Karpas-422 (cell line): ENCODE data around the gene MAD1L1. TPM values are rescaled to one million over a fixed set of nuclear protein-coding genes. Genes with fewer than 3 reads are reported as not detected.

Source experiments
- DNase-seq: peaks from one replicate; pipeline ENCODE4 v3.0.0-alpha.2; 2015
- H2AFZ ChIP-seq: fragments of 200-600 bp; sonication (generic); 2 replicates; pipeline ENCODE4 v1.6.1; 2014; ENCODE audit warnings: antibody characterized with exemption, low read length, mixed read lengths
- H3K27ac ChIP-seq: fragments of 200-600 bp; sonication (generic); 2 replicates; pipeline ENCODE4 v1.5.1; 2014; ENCODE audit warnings: mild to moderate bottlenecking, low read length, moderate library complexity
- H3K27me3 ChIP-seq: fragments of 200-600 bp; sonication (generic); 2 replicates; pipeline ENCODE4 v1.6.1; 2014; ENCODE audit warnings: low read length, mixed read lengths
- H3K36me3 ChIP-seq: fragments of 200-600 bp; sonication (generic); 2 replicates; pipeline ENCODE4 v1.6.1; 2014; ENCODE audit warnings: low read length, mixed read lengths; ENCODE audit not compliant: insufficient read depth
- H3K4me1 ChIP-seq: fragments of 200-600 bp; sonication (generic); 2 replicates; pipeline ENCODE4 v1.6.1; 2014; ENCODE audit warnings: mild to moderate bottlenecking, low read length, mixed read lengths
- H3K4me2 ChIP-seq: fragments of 200-600 bp; sonication (generic); 2 replicates; pipeline ENCODE4 v1.6.1; 2014; ENCODE audit warnings: low read length, low read depth, mild to moderate bottlenecking; ENCODE audit not compliant: poor library complexity, severe bottlenecking
- H3K4me3 ChIP-seq: fragments of 200-600 bp; sonication (generic); 2 replicates; pipeline ENCODE4 v1.5.1; 2014; ENCODE audit warnings: mild to moderate bottlenecking, antibody characterized with exemption, low read length, mixed read lengths
- H3K79me2 ChIP-seq: fragments of 200-600 bp; sonication (generic); 2 replicates; pipeline ENCODE4 v1.6.1; 2014; ENCODE audit warnings: mild to moderate bottlenecking, low read length, mixed read lengths
- H3K9ac ChIP-seq: fragments of 200-600 bp; sonication (generic); 2 replicates; pipeline ENCODE4 v1.6.0; 2014; ENCODE audit warnings: low read length
- H3K9me2 ChIP-seq: fragments of 200-600 bp; sonication (generic), shearing (Covaris generic); replicated peaks from 2 replicates; pipeline ENCODE4 v1.6.0; 2014; ENCODE audit warnings: mild to moderate bottlenecking, low read length, moderate library complexity; ENCODE audit not compliant: insufficient read depth
- H3K9me3 ChIP-seq: fragments of 300-700, 200-600 bp; sonication (generic); 2 replicates; pipeline ENCODE4 v1.6.1; 2014; ENCODE audit warnings: low read length, mixed read lengths
- H4K20me1 ChIP-seq: fragments of 200-600 bp; sonication (generic); 2 replicates; pipeline ENCODE4 v1.6.1; 2014; ENCODE audit warnings: mild to moderate bottlenecking, antibody characterized with exemption, low read length, low read depth; ENCODE audit not compliant: insufficient read depth
- total RNA-seq: library from RNA; depleted of rRNA; stranded (reverse); fragments of >200 nt; shearing (Covaris generic); gene quantifications from 2 replicates; pipeline ENCODE4 v1.2.3, GENCODE V29; 2014; ENCODE audit warnings: low replicate concordance

The MAD1L1 gene
- total RNA-seq, 1 experiment from 2014 or later: 38.6 TPM

- no peak for DNase-seq
- Histone ChIP-seq H2AFZ (no peak overlapping the region), H3K9me3 (no peaks in the 10 kb centered on the region), H3K36me3 (no peaks in the 10 kb centered on the region), H3K4me1 (no peaks in the 10 kb centered on the region), H3K4me3 (no peak overlapping the region), H3K79me2 (no peaks in the 10 kb centered on the region), H4K20me1 (no peaks in the 10 kb centered on the region), H3K27ac (no peak overlapping the region), H3K9me2 (no peaks in the 10 kb centered on the region), H3K9ac (no peak overlapping the region), H3K4me2 (no peak overlapping the region), H3K27me3 (no peaks in the 10 kb centered on the region)
These were observed 153.2 kb downstream of the MAD1L1 start for GRCh38 chr7:2079332-2080059.

DNA sequence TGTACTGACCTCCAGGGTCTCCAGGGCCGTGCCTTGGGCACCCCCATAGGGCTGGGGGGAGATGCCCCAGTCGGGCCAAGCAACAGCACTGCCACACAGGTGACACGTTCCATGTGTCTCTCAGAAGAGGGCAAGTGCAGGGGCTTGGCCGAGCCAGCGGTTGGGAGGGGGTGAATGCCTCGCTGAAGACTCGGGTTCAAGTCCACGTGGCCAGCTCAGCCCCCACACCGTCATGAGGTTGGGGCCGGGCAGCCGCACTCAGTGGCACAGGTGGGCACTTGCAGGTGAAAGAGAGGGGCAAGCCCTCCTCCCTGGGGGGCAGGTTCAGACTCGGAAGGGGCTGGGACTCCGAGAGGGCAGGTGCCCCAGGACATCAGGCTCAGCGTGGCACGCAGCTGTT lies 153.8 kb downstream of the MAD1L1 start:
- no peak for DNase-seq
- no peaks in the 10 kb centered on the region for H3K27me3 ChIP-seq
- H3K36me3 ChIP-seq: no peaks in the 10 kb centered on the region
- no peaks in the 10 kb centered on the region for H3K9me2 ChIP-seq
- no peak overlapping the region for H3K4me3 ChIP-seq
- no peak overlapping the region for H3K4me2 ChIP-seq
- no peaks in the 10 kb centered on the region for H4K20me1 ChIP-seq
- no peak overlapping the region for H3K27ac ChIP-seq
- no peak overlapping the region for H2AFZ ChIP-seq
- no peaks in the 10 kb centered on the region for H3K9me3 ChIP-seq
- no peak overlapping the region for H3K9ac ChIP-seq
- no peaks in the 10 kb centered on the region for H3K4me1 ChIP-seq
- H3K79me2 ChIP-seq: no peaks in the 10 kb centered on the region

DNA sequence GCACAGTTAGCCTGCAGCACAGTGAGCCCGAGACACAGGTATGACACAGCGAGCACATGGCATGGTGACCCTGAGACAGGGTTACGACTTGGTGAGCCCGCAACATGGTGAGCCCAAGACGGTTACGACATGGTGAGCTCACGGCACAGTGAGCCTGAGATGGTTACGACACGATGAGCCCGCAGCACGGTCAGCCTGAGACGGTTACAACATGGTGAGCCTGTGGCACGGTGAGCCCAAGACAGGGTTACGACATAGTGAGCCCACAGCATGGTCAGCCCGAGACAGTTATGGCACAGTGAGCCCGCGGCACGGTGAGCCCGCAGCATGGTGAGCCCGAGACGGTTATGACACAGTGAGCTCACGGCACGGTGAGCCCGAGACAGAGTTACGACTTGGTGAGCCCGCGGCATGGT lies 156.1 kb downstream of the MAD1L1 start:
- Histone ChIP-seq H3K79me2 (no peaks in the 10 kb centered on the region), H3K4me3 (no peak overlapping the region), H4K20me1 (no peaks in the 10 kb centered on the region), H3K9ac (no peak overlapping the region), H3K4me2 (no peak overlapping the region), H3K4me1 (no peaks in the 10 kb centered on the region), H3K27me3 (no peaks in the 10 kb centered on the region), H2AFZ (no peak overlapping the region), H3K36me3 (no peaks in the 10 kb centered on the region), H3K9me2 (no peaks in the 10 kb centered on the region), H3K9me3 (no peaks in the 10 kb centered on the region), H3K27ac (no peak overlapping the region)
- DNase-seq: no peak

DNA sequence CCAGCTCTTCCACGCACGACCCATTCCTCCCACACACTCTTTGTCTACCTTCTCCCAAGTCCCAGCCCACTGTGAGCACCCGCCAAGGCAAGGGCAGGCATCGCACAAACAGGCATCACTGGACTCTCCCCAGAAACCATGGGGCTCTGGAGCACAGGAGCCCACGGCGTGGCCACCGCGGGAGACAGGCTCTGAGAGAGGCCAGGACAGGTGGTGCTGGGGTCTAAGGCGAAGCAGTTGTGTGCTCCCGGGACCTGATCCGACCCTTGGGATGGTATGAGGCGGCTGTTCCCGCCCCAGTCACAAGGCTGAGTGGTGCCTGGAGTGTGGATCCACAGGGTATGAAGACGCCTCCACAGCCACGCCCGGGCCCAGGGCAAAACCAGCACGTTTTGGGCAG lies 156.9 kb downstream of the MAD1L1 start:
- H3K4me1 ChIP-seq: no peaks in the 10 kb centered on the region

DNA sequence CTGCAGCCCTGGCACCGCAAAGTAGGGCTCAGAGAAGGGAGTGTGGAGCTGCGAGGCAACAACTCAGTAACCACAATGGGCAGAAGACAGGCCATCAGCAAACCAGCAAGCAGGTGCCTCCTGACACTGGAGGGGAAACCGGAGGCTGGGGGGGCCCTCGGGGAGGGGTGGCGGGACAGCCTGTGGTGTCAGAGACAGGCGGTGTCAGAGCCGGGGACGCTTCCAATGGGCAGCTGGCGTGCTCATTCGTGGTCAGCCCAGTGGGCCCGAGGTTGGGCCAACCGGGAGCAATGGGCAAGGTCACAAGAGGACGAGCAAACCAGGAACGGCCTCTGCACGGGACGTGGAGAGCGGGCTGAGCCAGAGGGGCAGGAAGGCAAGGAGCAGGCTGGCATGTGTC lies 158.1 kb downstream of the MAD1L1 start:
- H2AFZ ChIP-seq: no peak overlapping the region
- H3K4me2 ChIP-seq: no peak overlapping the region
- no peak overlapping the region for H3K4me3 ChIP-seq
- no peak overlapping the region for H3K9ac ChIP-seq
- no peaks in the 10 kb centered on the region for H3K79me2 ChIP-seq
- no peaks in the 10 kb centered on the region for H3K9me3 ChIP-seq
- no peak overlapping the region for H3K27ac ChIP-seq
- no peaks in the 10 kb centered on the region for H3K4me1 ChIP-seq
- DNase-seq: no peak
- H3K36me3 ChIP-seq: no peaks in the 10 kb centered on the region
- no peaks in the 10 kb centered on the region for H3K9me2 ChIP-seq
- no peaks in the 10 kb centered on the region for H3K27me3 ChIP-seq
- no peaks in the 10 kb centered on the region for H4K20me1 ChIP-seq

More for the DNA sequence above, 156.9 kb downstream of the MAD1L1 start:
- no peak overlapping the region for H3K4me2 ChIP-seq
- no peak overlapping the region for H3K4me3 ChIP-seq
- no peaks in the 10 kb centered on the region for H3K36me3 ChIP-seq
- no peaks in the 10 kb centered on the region for H4K20me1 ChIP-seq
- H3K9me2 ChIP-seq: no peaks in the 10 kb centered on the region
- no peak for DNase-seq
- no peak overlapping the region for H3K27ac ChIP-seq
- no peaks in the 10 kb centered on the region for H3K79me2 ChIP-seq
- no peaks in the 10 kb centered on the region for H3K9me3 ChIP-seq
- no peak overlapping the region for H3K9ac ChIP-seq
- no peak overlapping the region for H2AFZ ChIP-seq
- no peaks in the 10 kb centered on the region for H3K27me3 ChIP-seq

DNA sequence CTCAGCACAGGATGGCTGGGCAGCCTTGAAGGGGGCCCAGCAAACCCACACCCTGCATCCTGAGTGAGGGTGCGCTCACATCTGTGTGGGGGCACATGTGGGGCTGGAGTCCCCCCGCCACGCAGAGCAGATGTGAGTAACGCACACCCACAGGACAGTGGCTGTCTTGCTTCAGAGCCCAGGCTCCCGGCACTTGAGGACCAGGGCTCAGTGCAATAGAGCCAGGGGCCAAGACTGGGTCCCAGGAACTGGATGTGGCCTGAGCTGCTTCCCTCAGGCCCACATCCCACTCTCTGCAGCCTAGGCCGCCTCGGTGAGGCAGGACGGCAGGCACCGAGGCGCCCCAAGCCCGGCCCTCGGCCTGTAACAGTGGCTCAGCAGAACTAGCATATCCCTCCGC lies 159.9 kb downstream of the MAD1L1 start:
- Histone ChIP-seq H2AFZ (no peak overlapping the region), H3K9me2 (no peaks in the 10 kb centered on the region), H3K27me3 (no peaks in the 10 kb centered on the region), H3K4me1 (no peaks in the 10 kb centered on the region), H3K36me3 (no peaks in the 10 kb centered on the region), H3K79me2 (no peaks in the 10 kb centered on the region), H3K4me3 (no peak overlapping the region), H3K9me3 (no peaks in the 10 kb centered on the region), H4K20me1 (no peaks in the 10 kb centered on the region), H3K4me2 (no peak overlapping the region), H3K9ac (no peak overlapping the region), H3K27ac (no peak overlapping the region)
- DNase-seq: no peak

- DNase-seq: no peak
- Histone ChIP-seq H4K20me1 (no peaks in the 10 kb centered on the region), H3K4me1 (no peaks in the 10 kb centered on the region), H3K79me2 (no peaks in the 10 kb centered on the region), H3K36me3 (no peaks in the 10 kb centered on the region), H3K4me3 (no peak overlapping the region), H3K4me2 (no peak overlapping the region), H3K9me2 (no peaks in the 10 kb centered on the region), H3K9ac (no peak overlapping the region), H3K27ac (no peak overlapping the region), H3K9me3 (no peaks in the 10 kb centered on the region), H2AFZ (no peak overlapping the region), H3K27me3 (no peaks in the 10 kb centered on the region)
These were observed 160.7 kb downstream of the MAD1L1 start for GRCh38 chr7:2072042-2072441.

GRCh38 chr7:2071133-2071832 lies 161.5 kb downstream of the MAD1L1 start:
- H3K9ac ChIP-seq: no peak overlapping the region
- no peak for DNase-seq
- H3K9me3 ChIP-seq: no peaks in the 10 kb centered on the region
- no peaks in the 10 kb centered on the region for H3K27me3 ChIP-seq
- no peaks in the 10 kb centered on the region for H3K4me1 ChIP-seq
- no peak overlapping the region for H3K4me3 ChIP-seq
- no peaks in the 10 kb centered on the region for H3K36me3 ChIP-seq
- no peaks in the 10 kb centered on the region for H3K79me2 ChIP-seq
- no peaks in the 10 kb centered on the region for H4K20me1 ChIP-seq
- H3K9me2 ChIP-seq: no peaks in the 10 kb centered on the region
- no peak overlapping the region for H3K27ac ChIP-seq
- H2AFZ ChIP-seq: no peak overlapping the region
- no peak overlapping the region for H3K4me2 ChIP-seq
